Measurements from ENCODE around the gene ADAMTSL1.

DNA sequence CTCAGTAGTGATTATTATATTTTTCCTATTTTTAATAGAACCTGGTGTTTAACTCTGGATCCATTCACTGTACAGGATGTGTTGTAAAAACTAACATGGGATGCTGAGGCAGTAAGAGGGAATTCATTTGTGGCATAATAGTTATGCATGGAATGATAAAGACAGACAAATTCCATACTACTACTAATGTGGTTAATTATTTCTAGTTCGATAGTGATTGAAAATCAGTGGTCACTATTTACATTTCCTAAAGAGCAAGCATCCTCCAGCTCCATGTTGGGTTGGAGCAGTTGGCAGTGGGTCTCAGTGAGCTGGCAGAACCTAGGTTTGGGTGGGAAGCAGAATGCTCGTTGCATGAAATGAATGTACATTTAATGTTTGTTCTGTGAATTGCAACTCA lies 436.5 kb downstream of the ADAMTSL1 start:
- TF ChIP-seq EZH2 (conservative IDR thresholded peaks at IDR 0.05; ENCODE audit: low read depth, low read length) (no peak), PTBP1 (IDR thresholded peaks at IDR 0.05; ENCODE audit: low read depth, low read length, poor library complexity, severe bottlenecking) (no peak), POLR2AphosphoS5 (IDR thresholded peaks at IDR 0.05; ENCODE audit: low read depth, low read length) (no peak)
- TF ChIP-seq, protein P1, sequence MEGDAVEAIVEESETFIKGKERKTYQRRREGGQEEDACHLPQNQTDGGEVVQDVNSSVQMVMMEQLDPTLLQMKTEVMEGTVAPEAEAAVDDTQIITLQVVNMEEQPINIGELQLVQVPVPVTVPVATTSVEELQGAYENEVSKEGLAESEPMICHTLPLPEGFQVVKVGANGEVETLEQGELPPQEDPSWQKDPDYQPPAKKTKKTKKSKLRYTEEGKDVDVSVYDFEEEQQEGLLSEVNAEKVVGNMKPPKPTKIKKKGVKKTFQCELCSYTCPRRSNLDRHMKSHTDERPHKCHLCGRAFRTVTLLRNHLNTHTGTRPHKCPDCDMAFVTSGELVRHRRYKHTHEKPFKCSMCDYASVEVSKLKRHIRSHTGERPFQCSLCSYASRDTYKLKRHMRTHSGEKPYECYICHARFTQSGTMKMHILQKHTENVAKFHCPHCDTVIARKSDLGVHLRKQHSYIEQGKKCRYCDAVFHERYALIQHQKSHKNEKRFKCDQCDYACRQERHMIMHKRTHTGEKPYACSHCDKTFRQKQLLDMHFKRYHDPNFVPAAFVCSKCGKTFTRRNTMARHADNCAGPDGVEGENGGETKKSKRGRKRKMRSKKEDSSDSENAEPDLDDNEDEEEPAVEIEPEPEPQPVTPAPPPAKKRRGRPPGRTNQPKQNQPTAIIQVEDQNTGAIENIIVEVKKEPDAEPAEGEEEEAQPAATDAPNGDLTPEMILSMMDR (CRISPR knock-in tag; IDR thresholded peaks at IDR 0.05): no peak

All from HepG2 (cell line).